Measurements from ENCODE around the gene NACAD. TPM values are rescaled to one million over a fixed set of nuclear protein-coding genes. Genes with fewer than 3 reads are reported as not detected.

NACAD gene
- total and polyA plus RNA-seq, 2 of the 4 experiments (the other 2 are of a cell fraction), result 0.54 to 2.2 TPM

- Histone ChIP-seq H3K27me3 (ENCODE audit: control insufficient read depth, insufficient read depth, low read length) (no peaks in the 10 kb centered on the region), H2BK5ac (ENCODE audit: low read depth, low read length, poor library complexity, severe bottlenecking) (no peak overlapping the region), H3K4me3 (ENCODE audit: insufficient read depth, low read depth, low read length) (no peak overlapping the region), H3K18ac (ENCODE audit: low read depth, low read length) (no peak overlapping the region), H3K56ac (ENCODE audit: extremely low read depth, insufficient read depth, low read length) (no peak overlapping the region), H4K8ac (ENCODE audit: low read depth in 2 of 2, low read length in 2 of 2) (no peak overlapping the region), H2BK15ac (ENCODE audit: low read depth, low read length) (no peak overlapping the region), H3K14ac (replicated peaks; ENCODE audit: low read depth, low read length) (no peak overlapping the region), H4K20me1 (ENCODE audit: insufficient read depth, low read length) (no peaks in the 10 kb centered on the region), H4K5ac (ENCODE audit: low read depth, low read length) (no peak overlapping the region), H3K4me1 (ENCODE audit: control insufficient read depth, insufficient read depth, low read length) (peaks cover 4% of the 10 kb centered on the region; the same call in 1 of the 2 replicates), H3K27ac (ENCODE audit: insufficient read depth, low read length) (no peak overlapping the region), H3K4me2 (ENCODE audit: low read depth, low read length) (no peak overlapping the region), H4K91ac (ENCODE audit: insufficient read depth, low read depth, low read length) (no peak overlapping the region), H2AK5ac (ENCODE audit: low read depth, low read length) (no peak overlapping the region), H3K9me1 (ENCODE audit: insufficient read depth, low read length) (peaks cover 2% of the 10 kb centered on the region; the same call in 1 of the 2 replicates), H3K9me3 (ENCODE audit: control insufficient read depth, insufficient read depth, low read length) (no peaks in the 10 kb centered on the region), H3K36me3 (ENCODE audit: control insufficient read depth, insufficient read depth, low read length) (no peaks in the 10 kb centered on the region), H2AK9ac (replicated peaks; ENCODE audit: low read depth, low read length, poor library complexity) (no peak overlapping the region), H2AFZ (replicated peaks; ENCODE audit: low read length, poor library complexity) (no peak overlapping the region), H2BK20ac (ENCODE audit: low read depth, low read length) (no peak overlapping the region), H3K9ac (ENCODE audit: low read depth, low read length) (no peak overlapping the region), H2BK120ac (ENCODE audit: low read depth, low read length) (no peak overlapping the region), H3K23ac (ENCODE audit: low read depth, low read length) (no peak overlapping the region), H3K4ac (ENCODE audit: low read depth, low read length) (no peak overlapping the region), H3K79me1 (ENCODE audit: low read depth in 1 of 2, low read length in 2 of 2) (peaks cover 0 to 6% of the 10 kb centered on the region in 2 experiments; a peak in 1 of 4 replicates)
- ChIA-PET CTCF (no interaction called here), POLR2A (ENCODE audit: unreplicated experiment) (no interaction called here)
- ATAC-seq (ENCODE audit: low read depth) (no peak), DNase-seq (no peak)
- in situ Hi-C loops (cut with MboI; ENCODE audit: low sequenced_read_pairs) (no loop called here), dilution Hi-C loops (cut with HindIII; ENCODE audit: low sequenced_read_pairs, unreplicated experiment) (loop anchor here (10.0 kb wide), 1 partner anchor 58 kb away; no protein-coding TSS in a partner anchor), intact Hi-C loops (cut with micrococcal nuclease) (no loop called here)
- no CpG with 5 or more reads among the region's 3 CpGs for WGBS, 2 experiments (ENCODE audit: extremely low coverage in 2 of 2, insufficient read length in 1 of 2)
- no TSS peak for BruUV-seq (replicated peaks)
- TF ChIP-seq MAFK (IDR thresholded peaks at IDR 0.05; ENCODE audit: low read depth, low read length) (no peak), NFE2L2 (IDR thresholded peaks at IDR 0.05; ENCODE audit: low read depth, low read length) (no peak), RCOR1 (IDR thresholded peaks at IDR 0.05; ENCODE audit: insufficient replicate concordance, low read length) (no peak), MAZ (IDR thresholded peaks at IDR 0.05; ENCODE audit: borderline replicate concordance, low read depth, low read length) (no peak)
Observed at GRCh38 chr7:45092931-45093235, 4.1 kb upstream of the NACAD start.
